CD4-positive, alpha-beta T cell treated with Interleukin-17A for 4 hours (primary cell): ENCODE data around the gene CNOT3.

ENCODE experiments used
- DNase-seq: peaks from one replicate; pipeline ENCODE4 v3.0.0-alpha.2; 2020; ENCODE audit warnings: mixed read lengths

CNOT3 gene

DNA sequence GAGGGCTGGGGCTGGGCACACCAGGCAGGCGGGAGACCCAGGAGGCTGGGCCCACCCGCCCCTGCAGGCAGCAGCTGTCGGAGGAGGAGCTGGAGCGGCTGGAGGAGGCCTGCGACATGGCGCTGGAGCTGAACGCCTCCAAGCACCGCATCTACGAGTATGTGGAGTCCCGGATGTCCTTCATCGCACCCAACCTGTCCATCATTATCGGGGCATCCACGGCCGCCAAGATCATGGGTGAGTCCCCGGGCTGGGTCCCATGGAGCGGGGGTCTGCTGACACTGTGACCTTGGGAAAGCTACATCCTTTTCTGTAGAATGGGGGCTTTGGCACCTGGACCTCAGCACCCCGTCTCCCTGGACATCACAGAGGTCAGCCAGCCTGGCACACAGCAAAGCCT lies 13.9 kb upstream of the CNOT3 start:
- DNase-seq, result no peak

DNA sequence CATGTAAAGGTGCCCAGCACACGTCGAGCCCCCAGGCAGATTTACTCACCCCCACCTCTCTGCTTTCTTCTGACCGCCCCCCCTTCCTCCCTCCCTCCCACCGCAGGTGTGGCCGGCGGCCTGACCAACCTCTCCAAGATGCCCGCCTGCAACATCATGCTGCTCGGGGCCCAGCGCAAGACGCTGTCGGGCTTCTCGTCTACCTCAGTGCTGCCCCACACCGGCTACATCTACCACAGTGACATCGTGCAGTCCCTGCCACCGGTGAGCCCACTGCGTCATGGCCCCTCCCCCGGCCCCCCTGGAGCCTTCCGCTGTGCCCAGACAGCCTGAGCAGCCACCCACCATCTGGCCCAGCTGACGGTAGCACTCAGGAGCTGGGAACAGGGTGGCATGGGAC lies 13.2 kb upstream of the CNOT3 start:
- no peak for DNase-seq

GRCh38 chr19:54125713-54126112 lies 11.8 kb upstream of the CNOT3 start:
- DNase-seq, result no peak

- DNase-seq, result no peak
These were observed 9.7 kb upstream of the CNOT3 start for GRCh38 chr19:54127688-54128440.

DNA sequence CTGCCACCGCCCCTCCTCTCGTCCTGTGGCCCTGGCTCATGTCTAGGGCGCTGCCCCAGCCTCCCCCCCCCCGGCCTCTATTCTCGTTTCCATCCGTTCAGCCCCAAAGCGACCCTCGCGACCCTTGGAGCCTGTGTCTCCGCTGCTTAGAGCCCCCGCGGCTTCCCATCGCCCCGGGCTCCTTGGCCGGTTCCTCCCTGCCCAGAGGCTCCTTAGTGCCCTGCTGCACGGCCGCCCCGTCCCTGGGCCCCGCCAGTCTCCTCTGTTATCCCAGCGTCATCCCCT lies 9.2 kb upstream of the CNOT3 start:
- DNase-seq, result no peak

DNA sequence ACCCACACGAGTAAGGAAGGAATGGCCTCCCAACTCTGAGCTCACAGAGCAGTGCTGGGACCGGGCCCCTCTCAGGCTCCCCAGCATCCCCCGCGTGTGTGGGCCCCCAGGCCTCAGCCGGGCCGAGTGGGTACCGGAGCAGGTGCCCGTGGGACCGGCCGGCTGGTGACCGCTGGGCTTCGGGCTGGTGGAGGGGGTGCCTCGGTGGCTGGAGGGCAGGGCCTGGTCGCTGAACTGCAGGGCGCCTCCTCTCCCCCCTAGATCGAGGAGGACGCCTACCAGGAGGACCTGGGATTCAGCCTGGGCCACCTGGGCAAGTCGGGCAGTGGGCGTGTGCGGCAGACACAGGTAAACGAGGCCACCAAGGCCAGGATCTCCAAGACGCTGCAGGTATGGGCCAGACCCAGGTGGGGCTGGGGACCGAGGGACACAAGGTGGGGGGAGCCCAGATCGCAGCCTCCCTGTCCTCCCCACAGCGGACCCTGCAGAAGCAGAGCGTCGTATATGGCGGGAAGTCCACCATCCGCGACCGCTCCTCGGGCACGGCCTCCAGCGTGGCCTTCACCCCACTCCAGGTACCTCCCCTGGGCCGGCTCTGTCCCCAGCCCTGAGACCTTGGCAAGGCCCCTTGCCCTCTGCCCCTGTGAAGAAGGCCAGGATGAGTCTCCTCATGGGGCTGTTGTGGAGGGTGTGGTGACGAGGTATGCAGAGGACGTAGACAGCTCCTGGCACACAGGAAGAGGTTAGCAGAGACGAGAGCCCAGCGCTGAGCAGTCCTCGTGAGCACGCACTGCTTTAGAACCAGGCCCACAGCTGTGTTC lies 8.6 kb upstream of the CNOT3 start:
- DNase-seq, result no peak

GRCh38 chr19:54129617-54129996 lies 8.0 kb upstream of the CNOT3 start:
- DNase-seq, result no peak

- no peak for DNase-seq
These were observed 4.1 kb upstream of the CNOT3 start for GRCh38 chr19:54133312-54133956.

DNA sequence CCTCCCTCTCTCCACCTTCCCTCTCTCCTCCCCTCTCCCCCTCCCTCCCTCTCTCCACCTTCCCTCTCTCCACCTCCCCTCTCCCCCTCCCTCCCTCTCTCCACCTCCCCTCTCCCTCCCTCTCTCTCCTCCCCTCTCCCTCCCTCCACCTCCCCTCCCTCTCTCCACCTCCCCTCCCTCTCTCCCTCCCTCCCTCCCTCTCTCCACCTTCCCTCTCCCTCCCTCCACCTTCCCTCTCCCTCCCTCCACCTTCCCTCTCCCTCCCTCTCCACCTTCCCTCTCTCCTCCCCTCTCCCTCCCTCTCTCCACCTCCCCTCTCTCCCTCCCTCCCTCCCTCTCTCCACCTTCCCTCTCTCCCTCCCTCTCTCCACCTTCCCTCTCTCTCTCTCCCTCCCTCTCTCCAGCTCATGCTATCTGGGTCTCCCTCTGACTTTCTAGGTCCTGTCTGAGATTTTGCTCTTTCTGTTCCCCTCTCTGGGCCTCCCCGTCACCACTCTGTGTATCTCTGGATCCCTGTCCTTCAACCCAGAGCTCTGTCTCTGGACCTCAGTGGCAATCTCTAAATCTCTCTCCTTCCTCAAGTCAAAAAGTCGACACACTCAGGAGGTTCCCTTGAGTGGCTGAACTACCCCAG lies 3.5 kb upstream of the CNOT3 start:
- no peak for DNase-seq

DNA sequence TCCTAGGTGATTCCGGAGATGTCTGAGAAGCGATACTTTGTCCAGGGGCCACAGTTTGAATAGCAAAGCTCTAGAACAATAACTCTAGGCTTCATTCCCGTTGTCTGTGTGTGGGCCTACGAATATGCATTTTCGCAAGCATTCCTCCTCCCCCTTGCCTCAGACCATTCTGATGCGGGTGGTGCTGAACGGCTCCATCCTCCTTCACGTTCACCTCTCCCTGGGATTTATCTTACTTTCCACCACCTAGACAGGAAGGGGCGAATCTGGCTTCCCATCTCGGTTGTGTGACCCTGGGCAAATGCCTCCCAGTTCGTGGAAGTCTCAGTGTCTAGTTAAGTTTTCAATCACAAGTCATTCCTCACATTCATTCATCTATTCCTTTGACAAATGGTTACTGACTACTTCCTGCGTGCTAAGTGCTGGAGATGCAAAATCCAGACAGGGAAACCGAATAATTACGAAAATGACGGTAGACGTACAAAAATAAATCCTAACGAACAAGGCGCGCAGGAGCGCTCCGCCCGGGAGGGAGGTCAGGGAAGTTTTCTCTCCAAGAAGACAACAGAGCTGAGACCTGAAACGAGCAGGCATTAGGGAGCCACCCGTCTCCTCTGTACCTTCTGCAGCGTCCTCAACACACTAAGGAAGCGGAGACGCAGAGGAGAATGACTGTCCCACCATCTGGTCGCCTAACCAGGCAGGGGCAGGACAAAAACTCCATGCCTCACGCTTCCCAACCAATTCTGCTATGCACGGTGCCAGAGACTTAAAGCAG lies 1.3 kb upstream of the CNOT3 start:
- no peak for DNase-seq

DNA sequence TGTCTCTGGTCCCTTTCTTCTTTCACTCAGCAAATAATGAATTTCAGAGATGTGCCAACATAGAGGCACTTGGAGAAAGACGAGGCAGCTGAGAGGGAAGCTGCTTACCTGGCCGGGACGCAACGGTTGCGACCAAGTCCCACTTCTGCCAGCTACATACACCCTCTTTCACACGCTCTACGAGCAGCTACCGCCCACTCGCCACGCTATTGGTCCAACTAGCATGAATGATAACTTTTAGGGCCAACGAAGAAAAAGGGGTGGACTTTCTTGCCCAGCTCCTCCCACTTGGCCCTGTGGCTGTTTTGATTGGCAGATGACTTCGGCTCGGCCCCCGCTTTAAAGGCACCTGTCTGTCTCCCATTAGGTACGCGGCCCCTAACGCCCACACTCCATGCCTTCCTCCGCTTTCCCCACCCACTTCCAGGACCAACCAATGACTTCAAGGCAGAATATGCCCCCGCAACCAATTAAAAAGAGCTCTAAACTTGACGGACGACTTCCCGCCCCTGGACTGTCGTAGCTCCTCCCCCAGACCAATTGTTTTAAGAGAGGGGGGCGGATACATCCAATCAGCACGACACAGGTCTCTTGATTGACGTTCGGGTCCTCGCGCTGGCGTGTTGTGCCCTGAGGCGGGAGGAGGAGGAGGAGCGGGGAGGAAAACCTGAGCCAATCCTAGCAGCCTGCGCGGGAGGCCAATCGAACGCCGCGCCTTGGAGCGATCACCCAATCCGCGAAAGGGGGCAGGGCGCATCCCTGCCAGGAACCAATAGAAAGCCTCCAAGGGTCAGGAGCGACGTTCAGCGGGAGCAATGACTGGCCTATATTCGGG lies 481 bp upstream of the CNOT3 start:
- peak; percentile 99 for DNase-seq

- no peak for DNase-seq
These were observed 1.1 kb downstream of the CNOT3 start for GRCh38 chr19:54138489-54139256.

GRCh38 chr19:54141356-54141755 lies 3.8 kb downstream of the CNOT3 start:
- DNase-seq, result no peak

- no peak for DNase-seq
These were observed 4.7 kb downstream of the CNOT3 start for GRCh38 chr19:54142166-54142780.

DNA sequence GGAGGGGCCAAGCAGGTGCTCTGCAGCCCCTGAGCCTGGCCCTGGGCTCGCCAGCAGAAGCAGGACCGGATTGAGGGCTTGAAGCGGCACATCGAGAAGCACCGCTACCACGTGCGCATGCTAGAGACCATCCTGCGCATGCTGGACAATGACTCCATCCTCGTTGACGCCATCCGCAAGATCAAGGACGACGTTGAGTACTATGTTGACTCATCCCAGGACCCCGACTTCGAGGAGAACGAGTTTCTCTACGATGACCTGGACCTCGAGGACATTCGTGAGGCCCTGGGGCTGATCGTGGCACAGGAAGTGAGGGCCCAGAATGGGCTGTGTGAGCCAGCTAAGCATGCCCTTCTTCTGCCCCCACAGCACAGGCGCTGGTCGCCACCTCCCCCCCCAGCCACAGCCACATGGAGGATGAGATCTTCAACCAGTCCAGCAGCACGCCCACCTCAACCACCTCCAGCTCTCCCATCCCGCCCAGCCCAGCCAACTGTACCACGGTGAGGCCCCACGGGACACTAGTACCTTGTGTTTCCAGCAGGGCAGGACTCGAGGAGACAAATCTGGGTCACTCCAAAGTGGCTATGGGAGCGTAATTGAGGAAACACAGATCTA lies 8.1 kb downstream of the CNOT3 start:
- no peak for DNase-seq

DNA sequence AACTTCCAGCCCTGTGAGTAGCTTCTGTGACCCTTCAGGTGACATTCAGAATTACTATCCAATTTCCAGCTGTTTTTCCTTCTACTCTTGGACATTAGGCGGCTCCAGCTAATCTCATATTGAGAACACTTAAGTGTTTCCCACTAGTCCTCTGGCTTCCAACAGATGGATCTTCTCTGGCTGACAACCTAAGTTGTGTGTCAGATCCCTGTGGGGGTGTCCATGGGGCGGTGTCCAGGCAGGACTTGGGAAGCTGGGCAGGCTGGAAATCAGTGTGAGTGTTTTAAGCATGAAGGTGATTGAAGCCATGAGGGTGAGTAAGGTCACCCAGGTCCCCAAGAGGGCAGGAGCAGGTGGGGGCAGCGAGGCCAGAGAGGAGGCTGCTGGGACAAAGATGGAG lies 10.1 kb downstream of the CNOT3 start:
- DNase-seq, result no peak

DNA sequence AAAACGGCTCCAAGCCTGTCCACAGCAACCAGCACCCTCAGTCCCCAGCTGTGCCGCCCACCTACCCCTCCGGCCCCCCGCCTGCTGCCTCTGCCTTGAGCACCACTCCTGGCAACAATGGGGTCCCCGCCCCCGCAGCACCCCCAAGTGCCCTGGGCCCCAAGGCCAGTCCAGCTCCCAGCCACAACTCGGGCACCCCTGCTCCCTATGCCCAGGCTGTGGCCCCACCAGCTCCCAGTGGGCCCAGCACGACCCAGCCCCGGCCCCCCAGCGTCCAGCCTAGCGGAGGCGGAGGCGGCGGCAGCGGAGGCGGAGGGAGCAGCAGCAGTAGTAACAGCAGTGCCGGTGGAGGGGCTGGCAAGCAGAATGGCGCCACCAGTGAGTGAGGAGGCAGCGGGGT lies 10.6 kb downstream of the CNOT3 start:
- DNase-seq, result no peak

GRCh38 chr19:54149021-54149812 lies 11.7 kb downstream of the CNOT3 start:
- no peak for DNase-seq

DNA sequence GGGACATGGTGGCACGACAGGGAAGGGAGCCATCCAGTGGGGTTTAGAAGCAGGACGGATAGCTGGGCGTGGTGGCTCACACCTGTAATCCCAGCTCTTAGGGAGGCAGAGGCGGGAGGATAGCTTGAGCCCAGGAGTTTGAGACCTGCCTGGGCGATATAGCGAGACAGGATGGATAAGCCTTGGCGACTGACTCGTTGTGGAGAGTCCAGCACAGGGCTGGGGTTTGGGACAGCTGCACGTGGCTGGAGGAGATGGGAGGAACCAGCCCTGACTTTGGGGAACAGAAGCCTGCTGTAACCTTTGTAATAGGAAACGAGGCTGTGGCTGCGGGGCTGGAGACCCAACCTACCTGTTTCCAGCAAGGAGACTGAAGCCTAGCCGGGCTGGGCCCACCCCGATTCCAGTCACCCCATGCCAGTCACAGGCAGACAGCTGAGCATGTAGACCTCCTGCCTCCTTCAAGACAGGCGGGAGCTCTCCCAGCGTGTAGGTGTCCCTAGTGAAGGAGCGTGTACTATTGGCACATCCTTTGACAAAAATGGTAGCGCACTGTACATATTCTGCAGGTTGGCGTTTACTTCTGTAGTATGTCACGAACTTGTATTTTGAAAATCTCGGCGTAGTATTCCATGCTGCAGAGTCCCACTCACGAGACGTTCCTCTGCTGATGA lies 13.9 kb downstream of the CNOT3 start:
- DNase-seq, result no peak
